ENCODE measurements around the gene KLF5.

GRCh38 chr13:73034901-73035300 is 23.9 kb upstream of the KLF5 start:
- TF ChIP-seq EZH2 (IDR thresholded peaks at IDR 0.05; ENCODE audit: insufficient read depth, poor library complexity, severe bottlenecking) (no peak), EZH2phosphoT487 (IDR thresholded peaks at IDR 0.05; ENCODE audit: insufficient read depth, low read depth) (no peak)

Data from GM23248 (cell line).